Activated CD8-positive, alpha-beta T cell treated with anti-CD3 and anti-CD28 coated beads for 36 hours (primary cell): ENCODE results near the gene MTUS2. TPM values are rescaled to one million over a fixed set of nuclear protein-coding genes. Genes with fewer than 3 reads are reported as not detected.

Source experiments
- ATAC-seq: fragments of 200-7000 bp; cut with Tn5 transposase; one replicate; pipeline ENCODE4 v1.10.0; 2021; ENCODE audit warnings: mild to moderate bottlenecking, moderate library complexity
- CTCF ChIA-PET: fragments of 350-600 bp; sonication (Branson Sonifier 250); formaldehyde crosslinking; loops from one replicate; lab custom pipeline; 2021; ENCODE audit warnings: antibody characterized with exemption; lab: Charles Lee
- POLR2A ChIA-PET: fragments of 350-600 bp; sonication (Branson Sonifier 250); formaldehyde crosslinking; loops from one replicate; lab custom pipeline; 2021; ENCODE audit warnings: antibody characterized with exemption; lab: Charles Lee
- DNase-seq: peaks from one replicate; pipeline ENCODE4 v3.0.0-alpha.2; 2020
- H3K27ac Mint-ChIP-seq: one replicate; pipeline ENCODE4 v1.8.0; 2021; ENCODE audit warnings: mild to moderate bottlenecking, mixed read lengths
- H3K27me3 Mint-ChIP-seq: one replicate; pipeline ENCODE4 v1.8.0; 2021; ENCODE audit warnings: mixed read lengths
- H3K36me3 Mint-ChIP-seq: one replicate; pipeline ENCODE4 v1.8.0; 2021; ENCODE audit warnings: low read depth, mixed read lengths
- H3K4me1 Mint-ChIP-seq: one replicate; pipeline ENCODE4 v1.8.0; 2021; ENCODE audit warnings: low read depth, mixed read lengths
- H3K4me3 Mint-ChIP-seq: one replicate; pipeline ENCODE4 v1.8.0; 2021; ENCODE audit warnings: mild to moderate bottlenecking, moderate library complexity, mixed read lengths
- H3K9me3 Mint-ChIP-seq: one replicate; pipeline ENCODE4 v1.8.0; 2021; ENCODE audit warnings: mixed read lengths
- intact Hi-C: fragments of 100-400 bp; cut with micrococcal nuclease; formaldehyde crosslinking; loops from one replicate; pipeline ENCODE4 v1.10.0; 2022
- total RNA-seq, 2 experiments: library from RNA; stranded (reverse); gene quantifications; one replicate each; pipeline ENCODE4 v1.2.3, GENCODE V29; 2021
- TF ChIP-seq, protein P1 (sequence below): fragments of 200-600 bp; IDR thresholded peaks from one replicate; pipeline ENCODE4 v1.8.0; 2022; ENCODE audit warnings: antibody characterized with exemption, mild to moderate bottlenecking

The MTUS2 gene
- total RNA-seq, 2 experiments from 2014 or later = not detected

DNA sequence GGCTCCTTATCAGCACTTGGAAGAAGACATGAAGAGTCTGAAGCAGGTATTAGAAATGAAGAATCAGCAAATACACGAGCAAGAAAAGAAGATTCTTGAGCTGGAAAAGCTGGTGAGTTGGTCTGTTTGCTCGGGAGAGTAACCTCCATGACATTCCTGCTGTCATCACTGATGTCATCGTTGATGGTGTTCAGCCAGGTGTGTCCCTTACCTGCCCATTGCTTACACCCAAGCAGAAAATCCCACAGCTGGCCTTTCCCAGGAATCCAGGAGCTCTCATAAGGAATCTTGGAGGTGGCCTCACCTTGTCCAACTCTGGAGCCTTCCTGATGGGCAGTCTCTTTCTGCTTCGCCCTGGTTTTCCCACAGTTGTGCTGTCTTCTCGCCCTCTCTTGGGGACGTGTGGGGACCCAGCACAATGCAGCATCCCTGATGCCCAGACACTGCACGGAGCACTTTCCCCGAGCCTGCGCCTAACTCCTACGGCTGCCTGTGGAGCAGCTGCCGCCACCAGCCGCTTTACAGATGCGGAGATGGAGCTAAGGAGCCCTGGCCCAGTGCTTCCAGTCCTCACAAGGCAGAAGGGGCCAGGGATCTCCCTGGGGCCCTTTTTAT lies 678.4 kb downstream of the MTUS2 start:
- DNase-seq = no peak
- ATAC-seq = no peak

DNA sequence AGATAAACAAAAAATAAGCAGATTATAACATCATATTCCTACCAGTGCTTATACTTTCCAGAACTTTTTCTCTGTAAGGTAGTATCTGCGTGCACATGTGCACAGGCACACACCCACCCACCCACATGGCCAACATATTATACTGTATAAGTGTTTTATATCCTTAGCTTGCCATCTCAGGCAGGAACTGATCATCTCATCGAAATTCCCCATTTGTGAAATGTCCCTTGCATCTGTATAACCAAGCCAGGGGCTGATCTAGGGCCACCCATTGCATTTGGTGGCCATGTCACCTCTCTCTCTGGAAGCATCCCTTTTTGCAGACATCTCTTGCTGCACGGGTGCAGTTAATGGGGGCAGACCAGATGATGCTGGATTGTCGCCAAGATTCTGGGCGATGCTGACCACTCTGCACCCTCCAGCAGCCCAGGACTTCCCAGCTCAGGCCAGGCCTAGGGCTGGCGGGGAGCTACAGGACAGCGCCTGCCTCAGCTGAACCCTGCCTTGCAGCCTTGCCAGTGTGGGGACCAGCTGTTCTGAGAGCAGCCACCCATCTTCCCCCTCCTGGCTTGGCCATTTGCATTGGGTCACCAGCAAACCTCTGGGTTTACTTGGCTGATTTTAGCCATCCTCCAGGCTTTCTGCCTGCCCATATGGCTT lies 679.5 kb downstream of the MTUS2 start:
- DNase-seq = no peak
- TF ChIP-seq, protein P1, sequence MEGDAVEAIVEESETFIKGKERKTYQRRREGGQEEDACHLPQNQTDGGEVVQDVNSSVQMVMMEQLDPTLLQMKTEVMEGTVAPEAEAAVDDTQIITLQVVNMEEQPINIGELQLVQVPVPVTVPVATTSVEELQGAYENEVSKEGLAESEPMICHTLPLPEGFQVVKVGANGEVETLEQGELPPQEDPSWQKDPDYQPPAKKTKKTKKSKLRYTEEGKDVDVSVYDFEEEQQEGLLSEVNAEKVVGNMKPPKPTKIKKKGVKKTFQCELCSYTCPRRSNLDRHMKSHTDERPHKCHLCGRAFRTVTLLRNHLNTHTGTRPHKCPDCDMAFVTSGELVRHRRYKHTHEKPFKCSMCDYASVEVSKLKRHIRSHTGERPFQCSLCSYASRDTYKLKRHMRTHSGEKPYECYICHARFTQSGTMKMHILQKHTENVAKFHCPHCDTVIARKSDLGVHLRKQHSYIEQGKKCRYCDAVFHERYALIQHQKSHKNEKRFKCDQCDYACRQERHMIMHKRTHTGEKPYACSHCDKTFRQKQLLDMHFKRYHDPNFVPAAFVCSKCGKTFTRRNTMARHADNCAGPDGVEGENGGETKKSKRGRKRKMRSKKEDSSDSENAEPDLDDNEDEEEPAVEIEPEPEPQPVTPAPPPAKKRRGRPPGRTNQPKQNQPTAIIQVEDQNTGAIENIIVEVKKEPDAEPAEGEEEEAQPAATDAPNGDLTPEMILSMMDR = no peak
- Mint-ChIP-seq H3K4me3 (no peak overlapping the region), H3K36me3 (no peaks in the 10 kb centered on the region), H3K4me1 (peaks cover 3% of the 10 kb centered on the region), H3K27ac (no peak overlapping the region), H3K27me3 (peaks cover 21% of the 10 kb centered on the region), H3K9me3 (no peaks in the 10 kb centered on the region)
- CTCF ChIA-PET = interaction anchor here (4.7 kb wide), 1 partner anchor 9 kb away, joined by 42 read pairs; no protein-coding TSS in a partner anchor
- POLR2A ChIA-PET = no interaction called here
- no peak for ATAC-seq
- intact Hi-C loops = no loop called here

More for the DNA sequence above, 678.4 kb downstream of the MTUS2 start:
- ChIA-PET CTCF (interaction anchor here (1.2 to 4.7 kb wide), 2 partner anchors 10 to 209 kb away, joined by 3 to 42 read pairs; no protein-coding TSS in a partner anchor), POLR2A (no interaction called here)
- H3K36me3 Mint-ChIP-seq = no peaks in the 10 kb centered on the region
- TF ChIP-seq, protein P1 = no peak
- no peak overlapping the region for H3K4me3 Mint-ChIP-seq
- H3K27me3 Mint-ChIP-seq = peaks cover 21% of the 10 kb centered on the region
- intact Hi-C loops = no loop called here
- H3K4me1 Mint-ChIP-seq = peaks cover 3% of the 10 kb centered on the region
- H3K27ac Mint-ChIP-seq = no peak overlapping the region
- H3K9me3 Mint-ChIP-seq = no peaks in the 10 kb centered on the region

DNA sequence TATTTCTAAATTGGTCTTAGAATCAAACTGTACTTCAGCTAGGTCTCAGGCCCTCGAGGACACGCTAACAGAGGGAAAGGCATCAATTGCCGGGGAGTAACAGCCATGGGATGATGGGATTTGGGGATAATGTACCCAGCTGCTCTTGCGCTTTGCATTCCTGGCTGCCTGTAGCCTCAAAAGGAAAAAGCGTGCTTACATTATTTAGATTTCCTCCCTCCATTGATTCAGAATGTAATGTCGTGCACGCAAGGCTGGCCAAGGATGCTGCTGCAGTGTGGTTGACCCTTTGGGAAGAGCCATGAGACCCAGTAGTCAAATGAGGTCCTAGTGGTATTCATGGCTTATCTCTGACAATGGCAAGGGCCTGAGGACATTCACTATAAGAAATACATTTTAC lies 680.2 kb downstream of the MTUS2 start:
- Mint-ChIP-seq H3K27ac (no peak overlapping the region), H3K27me3 (peaks cover 21% of the 10 kb centered on the region), H3K9me3 (no peaks in the 10 kb centered on the region), H3K4me1 (peaks cover 3% of the 10 kb centered on the region), H3K36me3 (no peaks in the 10 kb centered on the region), H3K4me3 (no peak overlapping the region)
- CTCF ChIA-PET = interaction anchor here (4.7 kb wide), 1 partner anchor 8 kb away, joined by 42 read pairs; no protein-coding TSS in a partner anchor
- POLR2A ChIA-PET = no interaction called here
- DNase-seq (no peak), ATAC-seq (no peak)
- intact Hi-C loops = no loop called here
- TF ChIP-seq, protein P1 = no peak

DNA sequence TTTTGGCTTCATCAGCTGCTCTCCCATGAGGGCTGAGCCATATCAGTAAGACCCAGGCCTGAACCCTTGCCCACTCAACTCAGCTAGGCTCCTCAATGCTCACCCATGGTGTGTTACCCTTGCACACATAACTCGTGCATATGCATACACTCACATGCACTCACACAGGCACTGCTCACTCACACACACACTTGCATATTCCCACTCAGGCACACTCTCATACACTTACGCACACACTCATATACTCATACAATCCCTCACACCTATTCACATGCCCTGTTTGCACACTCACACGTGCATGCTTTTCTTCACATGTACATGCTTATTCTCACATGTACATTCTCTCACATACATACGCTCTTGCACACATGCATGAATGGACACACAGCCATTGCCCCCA lies 681.5 kb downstream of the MTUS2 start:
- Mint-ChIP-seq H3K27ac (no peak overlapping the region), H3K36me3 (no peaks in the 10 kb centered on the region), H3K27me3 (peaks cover 13% of the 10 kb centered on the region), H3K4me1 (no peaks in the 10 kb centered on the region), H3K4me3 (no peak overlapping the region), H3K9me3 (no peaks in the 10 kb centered on the region)
- DNase-seq (no peak), ATAC-seq (no peak)
- TF ChIP-seq, protein P1 = no peak
- POLR2A ChIA-PET = no interaction called here
- intact Hi-C loops = no loop called here
- CTCF ChIA-PET = interaction anchor here (2.0 kb wide), 1 partner anchor 205 kb away, joined by 5 read pairs; no protein-coding TSS in a partner anchor
